Calu3 (cell line): ENCODE results near the gene CD109. TPM values are rescaled to one million over a fixed set of nuclear protein-coding genes. Genes with fewer than 3 reads are reported as not detected.
"Not testable (repeated sequence)": the region's sequence is repeated elsewhere in the genome, so short reads cannot be mapped to it uniquely, and the experiment has no call there.

Experiments used
- BruUV-seq: library from RNA; stranded (reverse); fragments of 400-500 nt; replicated peaks from 2 replicates; lab custom pipeline; 2021; lab: Mats Ljungman, UMichigan
- CTCF ChIA-PET: fragments of 300-600 bp; sonication (Branson Sonifier 250); formaldehyde crosslinking; loops from one replicate; lab custom pipeline; 2022; ENCODE audit warnings: antibody characterized with exemption; lab: Charles Lee
- DNase-seq: peaks from one replicate; pipeline ENCODE4 v3.0.0; 2022
- H3K27ac Mint-ChIP-seq: one replicate; pipeline ENCODE4 v1.8.0; 2022; ENCODE audit warnings: mixed read lengths; ENCODE audit not compliant: unreplicated experiment
- H3K27me3 Mint-ChIP-seq: one replicate; pipeline ENCODE4 v1.8.0; 2022; ENCODE audit warnings: mixed read lengths; ENCODE audit not compliant: unreplicated experiment
- H3K36me3 Mint-ChIP-seq: one replicate; pipeline ENCODE4 v1.8.0; 2022; ENCODE audit warnings: mild to moderate bottlenecking, moderate library complexity, mixed read lengths; ENCODE audit not compliant: insufficient read depth, unreplicated experiment
- H3K4me1 Mint-ChIP-seq: one replicate; pipeline ENCODE4 v1.8.0; 2022; ENCODE audit warnings: mild to moderate bottlenecking, low read depth, mixed read lengths; ENCODE audit not compliant: unreplicated experiment
- H3K4me3 Mint-ChIP-seq: one replicate; pipeline ENCODE4 v1.8.0; 2022; ENCODE audit warnings: mild to moderate bottlenecking, low read depth, moderate library complexity, mixed read lengths; ENCODE audit not compliant: unreplicated experiment
- H3K9me3 Mint-ChIP-seq: one replicate; pipeline ENCODE4 v1.8.0; 2022; ENCODE audit warnings: low read depth, mixed read lengths; ENCODE audit not compliant: unreplicated experiment
- intact Hi-C: fragments of 100-400 bp; cut with micrococcal nuclease; formaldehyde crosslinking; loops from one replicate; pipeline ENCODE4 v1.10.0; 2022; ENCODE audit not compliant: unreplicated experiment
- total RNA-seq: library from RNA; stranded (reverse); gene quantifications from 2 replicates; pipeline ENCODE4 v1.2.3, GENCODE V29; 2022
- TF ChIP-seq, protein P1 (sequence below): fragments of 200-600 bp; IDR thresholded peaks from one replicate; pipeline ENCODE4 v1.8.0; 2022; ENCODE audit warnings: antibody characterized with exemption; ENCODE audit not compliant: unreplicated experiment

CD109 gene
- total RNA-seq, 1 experiment from 2014 or later: 3.6 TPM

DNA sequence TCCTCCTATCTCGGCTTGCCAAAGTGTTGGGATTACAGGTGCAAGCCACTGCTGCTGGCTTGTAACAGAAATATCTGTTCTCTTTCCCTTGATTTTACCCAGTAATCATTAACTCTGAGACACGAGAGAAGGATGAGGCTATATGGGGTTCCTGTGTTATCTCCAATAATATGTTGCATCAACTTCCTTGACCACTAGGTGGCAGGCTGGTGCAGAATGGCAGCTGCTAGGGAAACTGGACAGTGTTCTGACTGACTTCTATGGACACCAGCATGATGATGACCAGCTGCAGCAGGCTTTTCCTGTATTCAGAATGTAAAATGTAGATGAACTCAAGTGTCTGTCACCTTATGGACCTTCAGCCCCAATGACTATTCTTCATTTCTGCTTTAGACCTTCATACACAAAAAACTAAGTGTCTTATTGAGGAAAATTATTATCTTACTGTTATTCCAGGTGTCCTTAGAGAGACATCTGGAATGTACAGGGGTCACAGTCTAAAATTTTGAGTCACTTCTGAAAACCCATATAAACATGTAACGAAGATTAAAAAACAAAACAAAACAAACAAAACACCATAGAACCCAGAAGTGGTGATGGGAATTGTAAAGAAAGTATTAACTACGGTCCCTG, 20.4 kb upstream of the CD109 start:
- no peak overlapping the region for H3K27ac Mint-ChIP-seq
- no peaks in the 10 kb centered on the region for H3K36me3 Mint-ChIP-seq
- H3K4me1 Mint-ChIP-seq: peaks cover 19% of the 10 kb centered on the region
- intact Hi-C loops: loop anchor here (1.0 to 5.0 kb wide), 2 partner anchors 58 to 1532 kb away; partner anchors contain the start of gene COL12A1
- TF ChIP-seq, protein P1, sequence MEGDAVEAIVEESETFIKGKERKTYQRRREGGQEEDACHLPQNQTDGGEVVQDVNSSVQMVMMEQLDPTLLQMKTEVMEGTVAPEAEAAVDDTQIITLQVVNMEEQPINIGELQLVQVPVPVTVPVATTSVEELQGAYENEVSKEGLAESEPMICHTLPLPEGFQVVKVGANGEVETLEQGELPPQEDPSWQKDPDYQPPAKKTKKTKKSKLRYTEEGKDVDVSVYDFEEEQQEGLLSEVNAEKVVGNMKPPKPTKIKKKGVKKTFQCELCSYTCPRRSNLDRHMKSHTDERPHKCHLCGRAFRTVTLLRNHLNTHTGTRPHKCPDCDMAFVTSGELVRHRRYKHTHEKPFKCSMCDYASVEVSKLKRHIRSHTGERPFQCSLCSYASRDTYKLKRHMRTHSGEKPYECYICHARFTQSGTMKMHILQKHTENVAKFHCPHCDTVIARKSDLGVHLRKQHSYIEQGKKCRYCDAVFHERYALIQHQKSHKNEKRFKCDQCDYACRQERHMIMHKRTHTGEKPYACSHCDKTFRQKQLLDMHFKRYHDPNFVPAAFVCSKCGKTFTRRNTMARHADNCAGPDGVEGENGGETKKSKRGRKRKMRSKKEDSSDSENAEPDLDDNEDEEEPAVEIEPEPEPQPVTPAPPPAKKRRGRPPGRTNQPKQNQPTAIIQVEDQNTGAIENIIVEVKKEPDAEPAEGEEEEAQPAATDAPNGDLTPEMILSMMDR: peak; percentile 92
- no peaks in the 10 kb centered on the region for H3K27me3 Mint-ChIP-seq
- DNase-seq: peak; percentile 85
- BruUV-seq: no TSS peak
- CTCF ChIA-PET: interaction anchor here (0.6 to 2.6 kb wide), 3 partner anchors 21 to 58 kb away, joined by 3 to 16 read pairs (median 6); partner anchors contain the start of gene SLC17A5
- no peaks in the 10 kb centered on the region for H3K9me3 Mint-ChIP-seq
- no peak overlapping the region for H3K4me3 Mint-ChIP-seq

DNA sequence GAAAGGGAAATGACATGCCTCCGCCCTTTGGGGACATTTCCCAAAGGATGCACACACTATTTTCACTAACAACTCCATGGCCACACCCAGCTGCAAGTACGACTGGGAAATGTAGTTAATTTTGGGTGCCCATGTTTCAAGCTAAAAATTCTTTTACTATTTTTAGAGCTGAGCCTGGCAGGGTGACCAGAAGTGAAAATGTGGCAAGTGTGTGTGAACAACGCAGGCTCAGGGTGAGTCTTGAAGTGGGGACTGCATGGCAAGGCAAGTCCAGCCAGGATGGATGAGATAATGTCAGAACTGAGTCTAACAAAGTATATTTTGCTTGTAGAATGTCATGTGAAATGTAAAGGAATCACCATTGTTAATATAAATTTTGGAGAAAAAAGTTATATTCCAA, 17.0 kb upstream of the CD109 start:
- Mint-ChIP-seq H3K36me3 (no peaks in the 10 kb centered on the region), H3K27ac (no peak overlapping the region), H3K9me3 (peaks cover 5% of the 10 kb centered on the region), H3K4me3 (no peak overlapping the region), H3K27me3 (no peaks in the 10 kb centered on the region), H3K4me1 (peaks cover 23% of the 10 kb centered on the region)
- intact Hi-C loops: loop anchor here (5.0 kb wide), 1 partner anchor 1528 kb away; the partner anchor contains the start of gene COL12A1
- BruUV-seq: no TSS peak
- no peak for DNase-seq
- TF ChIP-seq, protein P1: no peak
- CTCF ChIA-PET: interaction anchor here (0.6 kb wide), 1 partner anchor 1532 kb away, joined by 3 read pairs; no protein-coding TSS in a partner anchor

DNA sequence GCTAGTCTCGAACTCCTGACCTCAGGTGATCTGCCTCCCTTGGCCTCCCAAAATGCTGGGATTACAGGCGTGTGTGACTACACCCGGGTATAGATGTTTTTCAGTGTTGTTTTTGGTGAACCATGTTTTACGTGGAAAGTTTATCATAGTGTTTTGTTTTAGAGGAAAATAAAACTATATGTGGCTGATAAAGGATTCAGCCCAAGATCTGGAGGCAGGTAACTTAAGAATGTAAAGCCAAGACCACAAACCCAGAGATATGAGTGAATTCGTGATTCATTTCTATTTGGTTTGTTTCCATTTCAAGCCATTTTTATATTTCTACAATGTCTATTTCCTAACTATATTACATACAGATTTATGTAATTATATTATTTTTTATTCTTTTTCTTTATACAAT, 16.2 kb upstream of the CD109 start:
- H3K27me3 Mint-ChIP-seq, H3K36me3 Mint-ChIP-seq, H3K27ac Mint-ChIP-seq, DNase-seq, H3K4me3 Mint-ChIP-seq, H3K9me3 Mint-ChIP-seq, BruUV-seq: not testable (repeated sequence)
- peaks cover 23% of the 10 kb centered on the region for H3K4me1 Mint-ChIP-seq
- intact Hi-C loops: loop anchor here (5.0 kb wide), 1 partner anchor 1527 kb away; the partner anchor contains the start of gene COL12A1
- CTCF ChIA-PET: interaction anchor here (0.6 kb wide), 1 partner anchor 16 kb away, joined by 3 read pairs; no protein-coding TSS in a partner anchor

DNA sequence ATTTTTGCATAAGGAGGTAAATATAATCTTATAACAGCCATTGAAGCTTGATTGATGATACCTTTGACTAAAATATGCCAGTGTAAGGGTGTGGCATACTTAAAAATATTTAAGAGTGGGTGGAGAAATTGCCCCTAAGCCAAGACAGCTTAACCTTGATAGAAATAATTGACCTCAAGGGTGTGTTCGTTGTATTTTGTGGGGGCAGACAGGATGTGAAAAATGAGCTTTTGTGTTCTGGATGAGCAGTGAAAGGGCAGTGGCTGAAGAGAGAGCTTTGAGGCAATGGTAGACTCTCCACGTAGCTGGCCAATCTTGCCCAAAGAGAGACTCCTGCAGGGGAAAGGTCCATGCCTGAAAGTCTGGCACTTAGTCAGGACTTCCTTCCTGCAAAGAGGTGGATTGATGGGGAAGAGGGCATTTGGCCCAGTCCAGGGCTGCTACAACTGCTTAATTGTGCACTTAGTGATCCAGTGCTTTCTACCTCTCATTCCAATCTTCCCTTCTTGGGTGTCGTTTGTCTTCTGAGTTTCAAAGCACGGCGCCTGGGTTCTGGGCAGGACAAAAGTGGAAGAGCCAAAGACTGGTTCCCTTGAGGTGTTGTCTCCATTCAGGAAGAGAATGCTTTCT, 15.6 kb upstream of the CD109 start:
- no TSS peak for BruUV-seq
- Mint-ChIP-seq H3K9me3 (peaks cover 5% of the 10 kb centered on the region), H3K4me1 (peaks cover 22% of the 10 kb centered on the region), H3K4me3 (no peak overlapping the region), H3K36me3 (no peaks in the 10 kb centered on the region), H3K27ac (no peak overlapping the region), H3K27me3 (no peaks in the 10 kb centered on the region)
- DNase-seq: no peak
- TF ChIP-seq, protein P1: no peak
- CTCF ChIA-PET: interaction anchor here (0.6 kb wide), 1 partner anchor 15 kb away, joined by 3 read pairs; no protein-coding TSS in a partner anchor
- intact Hi-C loops: no loop called here

DNA sequence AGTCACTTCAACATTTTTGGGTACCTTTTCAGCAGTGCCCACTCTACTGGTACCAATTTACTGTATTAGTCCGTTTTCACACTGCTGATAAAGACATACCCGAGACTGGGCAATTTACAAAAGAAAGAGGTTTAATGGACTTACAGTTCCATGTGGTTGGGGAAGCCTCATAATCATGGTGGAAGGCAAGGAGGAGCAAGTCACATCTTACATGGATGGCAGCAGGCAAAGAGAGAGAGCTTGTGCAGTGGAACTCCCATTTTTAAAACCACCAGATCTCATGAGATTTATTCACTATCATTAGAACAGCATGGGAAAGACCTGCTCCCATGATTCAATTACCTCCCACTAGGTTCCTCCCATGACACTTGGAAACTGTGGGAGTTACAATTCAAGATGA, 12.4 kb upstream of the CD109 start:
- CTCF ChIA-PET, H3K36me3 Mint-ChIP-seq, H3K27ac Mint-ChIP-seq, H3K9me3 Mint-ChIP-seq, H3K4me3 Mint-ChIP-seq, intact Hi-C loops, BruUV-seq, H3K27me3 Mint-ChIP-seq, DNase-seq: not testable (repeated sequence)
- H3K4me1 Mint-ChIP-seq: peaks cover 11% of the 10 kb centered on the region
